ENCODE measurements around the gene DEUP1. TPM values are rescaled to one million over a fixed set of nuclear protein-coding genes. Genes with fewer than 3 reads are reported as not detected.

Gene DEUP1, protein sequence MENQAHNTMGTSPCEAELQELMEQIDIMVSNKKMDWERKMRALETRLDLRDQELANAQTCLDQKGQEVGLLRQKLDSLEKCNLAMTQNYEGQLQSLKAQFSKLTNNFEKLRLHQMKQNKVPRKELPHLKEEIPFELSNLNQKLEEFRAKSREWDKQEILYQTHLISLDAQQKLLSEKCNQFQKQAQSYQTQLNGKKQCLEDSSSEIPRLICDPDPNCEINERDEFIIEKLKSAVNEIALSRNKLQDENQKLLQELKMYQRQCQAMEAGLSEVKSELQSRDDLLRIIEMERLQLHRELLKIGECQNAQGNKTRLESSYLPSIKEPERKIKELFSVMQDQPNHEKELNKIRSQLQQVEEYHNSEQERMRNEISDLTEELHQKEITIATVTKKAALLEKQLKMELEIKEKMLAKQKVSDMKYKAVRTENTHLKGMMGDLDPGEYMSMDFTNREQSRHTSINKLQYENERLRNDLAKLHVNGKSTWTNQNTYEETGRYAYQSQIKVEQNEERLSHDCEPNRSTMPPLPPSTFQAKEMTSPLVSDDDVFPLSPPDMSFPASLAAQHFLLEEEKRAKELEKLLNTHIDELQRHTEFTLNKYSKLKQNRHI
- not detected in 2 replicates for total RNA-seq
- not detected for total RNA-seq (2013)
- not detected in 2 replicates for polyA plus RNA-seq
- polyA minus RNA-seq, result not detected in 2 replicates

DNA sequence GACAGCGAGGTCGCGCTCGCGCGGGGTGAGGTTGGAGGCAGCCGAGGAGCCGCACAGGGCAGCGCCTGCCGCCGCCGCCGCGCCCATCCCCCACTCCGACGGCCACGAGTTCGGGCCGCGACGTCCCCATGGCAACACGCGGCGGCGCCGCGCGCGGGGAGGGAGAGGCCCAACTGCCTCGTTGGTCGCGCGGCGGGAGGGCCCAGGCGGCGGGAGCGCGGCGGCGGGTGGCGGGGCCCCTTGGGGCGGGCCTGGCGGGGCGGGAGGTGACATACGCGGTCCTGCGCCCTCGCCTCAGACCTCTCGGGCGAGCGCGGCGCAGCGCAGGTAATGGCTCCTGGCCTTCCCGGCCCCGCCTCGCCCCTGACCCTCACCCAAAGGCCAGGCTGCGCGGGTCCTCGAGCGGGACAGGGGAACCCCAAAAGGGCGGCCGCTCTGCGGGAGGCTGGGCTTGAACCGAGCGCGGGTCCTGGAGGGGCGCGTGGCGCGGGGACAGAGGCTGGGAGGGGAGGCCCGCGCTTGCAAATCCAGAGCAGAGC, at the start of gene DEUP1:
DEUP1 (plus strand) TSS at position 297 of the 539 bp plus-strand sequence. CDS start 1,518 bp downstream, outside the sequence.
- peaks cover 7% of the 10 kb centered on the region for H3K4me1 Mint-ChIP-seq

More for the DNA sequence above, at the start of gene DEUP1:
- Histone ChIP-seq H3K79me2 (ENCODE audit: control insufficient read depth, insufficient read depth, low read length) (no peaks in the 10 kb centered on the region), H3K4me2 (replicated peaks; ENCODE audit: low read depth, low read length, poor library complexity, severe bottlenecking) (peak within 1 kb of the TSS; percentile 13), H3K27ac (ENCODE audit: low read length in 2 of 2) (no peak within 1 kb of the TSS), H3K36me3 (replicated peaks in 1 of 2; ENCODE audit: control extremely low read depth in 1 of 2, control insufficient read depth in 1 of 2, extremely low read depth in 1 of 2, insufficient read depth in 2 of 2, low read length in 1 of 2) (no peaks in the 10 kb centered on the region), H3K9me3 (ENCODE audit: control extremely low read depth in 1 of 3, control insufficient read depth in 2 of 3, insufficient read depth in 1 of 3, low read length in 2 of 3) (peaks cover 0 to 4% (median 0%) of the 10 kb centered on the region in 3 donors), H3K9ac (ENCODE audit: low read length) (no peak within 1 kb of the TSS), H3K4me1 (ENCODE audit: control insufficient read depth in 2 of 2, insufficient read depth in 2 of 2, low read length in 2 of 2) (no peaks in the 10 kb centered on the region), H4K20me1 (ENCODE audit: control insufficient read depth, insufficient read depth, low read length, poor library complexity, severe bottlenecking) (no peaks in the 10 kb centered on the region), H2AFZ (ENCODE audit: insufficient read depth, low read depth, low read length, poor library complexity, severe bottlenecking) (peak within 1 kb of the TSS; percentile 33), H3K4me3 (ENCODE audit: control extremely low read depth in 1 of 5, extremely low read depth in 1 of 5, insufficient read depth in 1 of 5, low read depth in 2 of 5, low read length in 4 of 5) (no peak within 1 kb of the TSS), H3K27me3 (replicated peaks in 1 of 4; ENCODE audit: control extremely low read depth in 1 of 4, control insufficient read depth in 3 of 4, insufficient read depth in 4 of 4, low read length in 3 of 4) (peaks cover 0 to 8% (median 3%) of the 10 kb centered on the region in 4 experiments)
- ATAC-seq (ENCODE audit: low read depth) (no peak), DNase-seq (no peak)
- Mint-ChIP-seq H3K4me3 (peak within 1 kb of the TSS; percentile 26), H3K27me3 (peaks cover 47% of the 10 kb centered on the region), H3K27ac (no peak within 1 kb of the TSS), H3K9me3 (ENCODE audit: insufficient read depth) (no peaks in the 10 kb centered on the region)
- ChIA-PET POLR2A (no interaction called here), CTCF (no interaction called here)
- 9% methylated on average over 73 of the region's 73 CpGs for WGBS (ENCODE audit: insufficient coverage)
- intact Hi-C loops (cut with micrococcal nuclease), result no loop called here
- no peak for TF ChIP-seq EZH2 (IDR thresholded peaks at IDR 0.05; ENCODE audit: borderline replicate concordance, insufficient read depth, low read depth, low read length, poor library complexity, severe bottlenecking)
- TF ChIP-seq, protein P1, sequence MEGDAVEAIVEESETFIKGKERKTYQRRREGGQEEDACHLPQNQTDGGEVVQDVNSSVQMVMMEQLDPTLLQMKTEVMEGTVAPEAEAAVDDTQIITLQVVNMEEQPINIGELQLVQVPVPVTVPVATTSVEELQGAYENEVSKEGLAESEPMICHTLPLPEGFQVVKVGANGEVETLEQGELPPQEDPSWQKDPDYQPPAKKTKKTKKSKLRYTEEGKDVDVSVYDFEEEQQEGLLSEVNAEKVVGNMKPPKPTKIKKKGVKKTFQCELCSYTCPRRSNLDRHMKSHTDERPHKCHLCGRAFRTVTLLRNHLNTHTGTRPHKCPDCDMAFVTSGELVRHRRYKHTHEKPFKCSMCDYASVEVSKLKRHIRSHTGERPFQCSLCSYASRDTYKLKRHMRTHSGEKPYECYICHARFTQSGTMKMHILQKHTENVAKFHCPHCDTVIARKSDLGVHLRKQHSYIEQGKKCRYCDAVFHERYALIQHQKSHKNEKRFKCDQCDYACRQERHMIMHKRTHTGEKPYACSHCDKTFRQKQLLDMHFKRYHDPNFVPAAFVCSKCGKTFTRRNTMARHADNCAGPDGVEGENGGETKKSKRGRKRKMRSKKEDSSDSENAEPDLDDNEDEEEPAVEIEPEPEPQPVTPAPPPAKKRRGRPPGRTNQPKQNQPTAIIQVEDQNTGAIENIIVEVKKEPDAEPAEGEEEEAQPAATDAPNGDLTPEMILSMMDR (IDR thresholded peaks at IDR 0.05), result no peak
